HG03565 (cell line): ENCODE measurements around the gene FILIP1.

Source experiments
- ATAC-seq: cut with Tn5 transposase; IDR thresholded peaks from one replicate; pipeline ENCODE4 v1.9.1; 2021; ENCODE audit warnings: mild to moderate bottlenecking, moderate library complexity; ENCODE audit not compliant: unreplicated experiment

FILIP1 gene

DNA sequence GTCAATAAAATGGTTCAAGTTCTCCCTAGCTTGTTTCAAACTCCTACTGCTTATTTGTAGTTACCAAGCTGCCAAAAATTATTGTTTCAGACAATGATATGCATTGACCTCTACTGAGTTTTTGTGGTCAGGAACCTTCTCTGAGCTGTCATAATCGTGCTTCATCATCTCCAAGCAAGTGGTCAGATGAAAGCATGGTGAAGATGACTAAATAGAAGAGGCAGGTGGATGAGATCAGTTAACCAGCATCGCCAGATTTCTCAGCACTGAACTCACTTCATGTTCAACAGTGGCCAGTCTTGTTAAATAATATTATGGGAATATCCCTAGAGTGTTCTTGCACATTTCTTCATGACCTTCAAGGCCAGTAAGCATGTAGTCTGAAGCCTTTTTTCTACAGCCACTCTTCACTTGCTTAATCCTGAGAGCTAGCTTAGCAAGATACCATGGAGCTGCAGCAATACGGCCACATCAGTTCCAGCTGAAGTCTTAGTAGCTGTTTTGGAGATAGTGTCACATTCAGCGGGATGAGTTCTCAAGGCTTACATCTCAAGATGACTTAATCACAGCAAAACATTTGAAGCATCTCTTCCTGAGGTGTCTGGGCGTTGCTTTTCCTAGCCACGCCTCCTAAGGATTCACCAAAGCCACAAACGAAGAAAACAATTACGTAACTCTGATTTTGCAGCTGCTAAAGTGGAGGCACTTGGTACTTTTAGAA is 107.4 kb downstream of the FILIP1 start:
- no peak for ATAC-seq

DNA sequence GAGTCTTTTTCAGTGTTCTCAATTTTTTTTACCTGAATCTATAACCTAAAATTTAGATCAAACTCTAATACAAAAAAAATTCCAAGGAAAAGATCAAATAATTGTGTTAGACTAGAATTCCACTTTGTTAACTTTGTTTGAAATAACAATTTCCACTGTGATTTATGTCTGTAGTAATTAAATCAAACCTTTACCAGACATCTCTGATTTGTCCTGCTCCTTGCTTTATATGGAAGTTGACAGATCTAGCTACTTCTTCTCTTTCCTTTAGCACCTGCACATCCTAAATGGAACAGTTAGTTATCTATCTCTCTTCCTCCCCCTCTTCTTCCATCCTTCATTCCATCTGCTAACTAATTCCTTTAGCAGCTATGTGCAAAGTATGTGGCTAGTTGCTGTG is 109.5 kb downstream of the FILIP1 start:
- no peak for ATAC-seq

DNA sequence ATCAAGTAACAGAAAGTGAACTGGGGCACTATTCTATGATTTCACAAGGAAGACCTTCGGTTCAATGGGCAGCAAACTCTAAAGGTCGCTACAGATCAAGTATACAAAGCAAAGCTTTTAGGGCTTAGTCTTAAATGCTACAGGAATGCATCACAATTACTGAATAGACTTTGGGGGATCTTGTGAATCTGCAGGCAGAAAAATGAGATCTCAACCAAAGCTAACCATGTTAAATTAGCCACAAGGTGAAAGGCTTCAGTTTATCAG is 111.0 kb downstream of the FILIP1 start:
- no peak for ATAC-seq

DNA sequence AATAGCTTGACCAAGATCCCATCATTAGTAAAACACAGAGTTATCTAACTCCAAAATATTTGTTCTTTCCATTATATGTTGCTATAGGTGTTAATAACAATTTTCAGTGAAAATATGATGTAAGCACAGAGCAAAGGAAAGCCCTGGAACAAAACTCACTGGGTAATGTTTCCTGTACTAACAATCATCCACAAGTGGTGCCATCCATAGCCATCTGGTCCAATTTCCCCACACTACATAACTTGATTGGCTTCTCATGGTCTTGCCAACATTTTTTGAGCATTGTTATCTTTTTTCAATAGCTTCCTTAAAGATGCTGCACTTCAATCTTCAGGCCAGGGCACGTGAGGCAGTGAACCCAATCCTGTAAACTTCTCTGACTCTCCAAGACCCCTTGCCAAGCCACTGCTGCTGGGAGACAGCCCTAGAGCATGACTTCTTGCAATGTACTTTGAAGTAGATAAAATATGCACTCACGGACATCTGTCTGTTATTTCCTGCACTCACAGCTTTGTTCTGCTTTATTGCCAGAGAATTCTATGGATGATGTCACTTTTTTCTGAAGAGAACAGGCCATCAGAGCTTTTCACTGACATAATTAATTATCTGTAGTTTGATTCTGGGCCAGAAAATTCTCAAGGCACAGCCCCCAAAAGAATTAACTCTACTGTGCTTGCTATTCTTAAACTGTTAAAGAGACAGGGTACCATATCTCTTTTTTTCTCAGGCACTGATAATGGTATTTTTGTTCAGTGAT is 111.5 kb downstream of the FILIP1 start:
- ATAC-seq, result no peak

DNA sequence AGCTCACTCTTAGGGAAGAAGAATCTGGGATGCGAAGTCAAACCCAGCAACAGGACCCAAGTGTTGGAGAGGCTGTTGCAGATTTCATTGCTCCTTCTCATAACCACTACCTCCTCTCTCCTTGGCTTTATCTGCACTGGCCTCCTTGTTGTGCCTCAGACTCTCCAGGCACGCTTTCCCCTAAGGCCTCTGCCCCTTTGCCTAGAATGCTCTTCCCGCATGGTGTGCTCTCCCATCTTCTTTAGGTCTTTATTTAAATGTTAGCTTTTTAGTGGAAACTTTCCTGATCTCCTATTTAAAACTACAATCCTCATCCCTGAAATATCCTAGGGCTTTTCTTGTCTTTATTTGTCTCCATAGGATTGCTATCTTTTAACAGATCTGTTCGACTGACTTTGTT is 114.1 kb downstream of the FILIP1 start:
- no peak for ATAC-seq

DNA sequence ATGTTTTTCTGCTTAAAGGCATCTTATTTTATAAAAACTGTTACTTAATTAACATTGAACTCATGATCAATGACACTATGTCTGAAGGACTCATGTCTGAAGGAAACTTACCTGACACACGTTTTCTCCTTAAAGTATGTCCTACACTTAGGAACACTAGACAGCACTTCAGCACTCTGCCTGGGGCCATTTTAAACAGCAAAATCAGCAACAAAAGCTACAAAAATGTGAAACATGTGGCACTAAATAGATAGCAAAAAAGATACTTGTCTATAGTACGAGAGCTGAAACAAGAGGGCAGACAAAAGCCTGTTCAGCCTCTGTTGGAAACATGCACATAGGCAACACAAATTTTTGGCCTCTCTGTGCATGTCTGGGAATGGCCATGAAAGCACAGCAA is 115.5 kb downstream of the FILIP1 start:
- ATAC-seq, result no peak

DNA sequence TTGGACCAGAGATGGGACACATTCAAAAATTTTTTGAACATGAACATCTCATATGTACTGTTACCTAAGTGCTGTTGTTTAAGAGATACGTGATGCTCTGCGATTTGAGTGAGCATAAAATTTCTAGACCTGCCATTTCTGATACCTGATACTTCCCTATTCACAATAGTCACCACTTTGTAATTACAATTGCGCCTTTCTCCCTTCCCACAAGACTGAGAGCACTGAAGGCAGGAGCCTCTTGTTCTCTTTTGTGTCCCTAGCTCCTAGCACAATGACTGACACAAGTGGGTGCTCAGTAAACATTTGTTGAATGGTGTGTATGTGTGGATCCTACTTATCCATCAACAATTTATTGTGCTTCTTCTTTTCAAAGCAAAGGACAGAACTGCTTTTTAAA is 116.2 kb downstream of the FILIP1 start:
- no peak for ATAC-seq

DNA sequence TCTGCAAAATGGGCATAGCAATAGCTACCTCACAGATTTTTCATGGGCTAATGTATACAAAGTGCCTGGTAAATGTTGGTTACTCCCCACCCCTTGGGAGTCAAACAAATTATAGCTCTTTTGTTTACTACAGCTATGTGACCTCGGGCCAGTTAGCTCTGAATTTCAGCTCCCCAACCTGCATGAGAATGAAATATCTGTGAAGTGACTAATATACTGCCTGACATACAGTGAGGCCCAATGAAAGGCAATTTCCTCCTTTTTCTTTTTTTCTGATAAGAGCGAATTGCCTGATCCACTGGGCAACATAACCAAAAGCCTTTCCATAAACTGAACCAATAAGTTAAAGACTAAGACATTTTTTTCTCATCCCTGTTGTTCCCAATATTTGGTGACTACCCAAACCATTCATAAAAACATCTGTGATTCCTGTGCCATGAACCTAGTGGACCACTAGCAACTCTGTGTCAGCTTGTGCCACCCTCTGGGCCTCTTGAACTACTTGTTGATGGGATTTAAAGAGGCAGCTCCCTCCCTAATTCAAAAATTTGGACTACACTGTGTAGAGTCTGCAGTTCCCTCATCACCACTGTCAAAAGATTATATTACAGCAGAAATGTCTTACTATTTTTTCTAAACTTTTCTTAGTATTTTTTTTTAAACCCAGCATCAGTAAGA is 117.1 kb downstream of the FILIP1 start:
- no peak for ATAC-seq

DNA sequence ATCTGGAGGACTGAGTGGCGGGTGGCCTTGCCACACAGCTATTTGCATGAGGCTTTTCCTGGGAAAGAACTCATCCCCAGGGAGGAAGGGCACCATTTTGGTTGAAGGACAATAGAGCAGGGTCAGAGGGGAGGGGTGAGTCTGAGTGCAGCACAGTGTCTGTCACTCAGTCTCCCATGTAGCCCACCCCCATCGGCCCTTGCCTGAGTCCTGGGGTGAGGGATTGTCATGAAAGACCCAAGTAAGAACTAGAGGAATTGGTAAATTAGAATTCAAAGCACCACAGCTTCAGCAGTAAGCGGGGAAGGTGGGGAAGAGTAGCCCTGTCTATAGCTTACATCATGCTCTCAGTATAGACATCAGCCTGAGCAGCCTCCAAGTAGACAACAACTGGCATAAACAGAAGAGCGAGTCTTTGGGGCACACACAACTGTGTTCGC is 118.6 kb downstream of the FILIP1 start:
- ATAC-seq, result no peak

DNA sequence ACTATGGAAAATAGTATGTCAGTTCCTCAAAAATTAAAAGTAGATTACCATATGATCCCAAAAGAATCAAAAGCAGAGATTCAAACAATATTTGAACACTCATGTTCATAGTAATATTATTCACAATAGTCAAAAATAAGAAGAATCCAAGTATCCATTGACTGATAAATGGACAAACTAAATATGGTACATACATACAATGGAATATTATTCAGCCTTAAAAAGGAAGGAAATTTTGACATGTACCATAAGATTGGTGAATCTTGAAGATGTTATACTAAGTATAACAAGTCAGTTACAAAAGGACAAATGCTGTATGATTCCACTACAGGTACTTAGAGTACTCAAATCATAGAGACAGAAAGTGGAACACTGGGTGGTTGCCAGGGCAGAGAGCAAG is 120.7 kb downstream of the FILIP1 start:
- ATAC-seq, result no peak

DNA sequence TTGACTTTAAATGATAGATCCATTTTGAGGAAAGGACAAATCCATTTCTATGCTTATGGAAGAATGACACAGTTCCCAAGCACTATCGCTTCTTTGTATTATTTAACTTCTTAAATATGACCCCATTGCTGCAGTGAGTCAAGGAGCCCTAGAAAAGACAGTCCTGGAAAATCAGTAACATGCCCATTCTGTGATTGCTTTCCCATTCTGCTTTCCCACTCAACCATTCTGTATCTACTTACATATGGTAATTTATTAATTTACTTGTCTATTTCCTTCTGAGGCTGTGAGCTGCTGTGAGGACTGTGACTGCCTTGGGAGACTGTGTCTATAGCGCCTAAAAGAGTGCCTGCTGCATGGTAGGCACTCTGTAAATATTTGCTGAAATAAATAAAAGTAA is 123.6 kb downstream of the FILIP1 start:
- ATAC-seq, result no peak

DNA sequence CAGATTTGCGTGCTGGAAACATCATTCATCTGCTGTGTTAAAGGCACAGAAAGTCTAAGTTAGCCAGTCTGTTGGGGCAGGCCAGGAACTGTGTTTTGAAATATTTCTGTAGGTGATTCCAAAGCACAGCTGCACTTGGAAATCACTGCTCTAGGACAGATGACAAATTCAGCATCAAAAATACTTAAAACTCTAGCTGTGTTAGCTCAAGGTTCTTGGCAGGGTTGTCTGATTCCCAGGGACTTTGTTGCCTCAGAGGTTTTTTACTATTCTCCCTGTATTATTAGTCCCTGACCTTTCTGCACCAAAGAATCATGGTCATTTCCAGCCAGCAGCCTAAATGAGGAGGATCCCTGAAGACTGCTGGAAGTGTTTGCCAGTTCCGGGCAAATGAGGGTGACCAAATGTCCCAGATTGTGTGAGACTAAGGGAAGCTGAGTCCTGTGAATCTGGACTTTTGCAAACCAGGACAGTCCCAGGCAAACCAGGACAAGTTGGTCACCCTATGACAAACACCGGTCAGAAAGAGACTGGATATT is 124.7 kb downstream of the FILIP1 start:
- no peak for ATAC-seq

DNA sequence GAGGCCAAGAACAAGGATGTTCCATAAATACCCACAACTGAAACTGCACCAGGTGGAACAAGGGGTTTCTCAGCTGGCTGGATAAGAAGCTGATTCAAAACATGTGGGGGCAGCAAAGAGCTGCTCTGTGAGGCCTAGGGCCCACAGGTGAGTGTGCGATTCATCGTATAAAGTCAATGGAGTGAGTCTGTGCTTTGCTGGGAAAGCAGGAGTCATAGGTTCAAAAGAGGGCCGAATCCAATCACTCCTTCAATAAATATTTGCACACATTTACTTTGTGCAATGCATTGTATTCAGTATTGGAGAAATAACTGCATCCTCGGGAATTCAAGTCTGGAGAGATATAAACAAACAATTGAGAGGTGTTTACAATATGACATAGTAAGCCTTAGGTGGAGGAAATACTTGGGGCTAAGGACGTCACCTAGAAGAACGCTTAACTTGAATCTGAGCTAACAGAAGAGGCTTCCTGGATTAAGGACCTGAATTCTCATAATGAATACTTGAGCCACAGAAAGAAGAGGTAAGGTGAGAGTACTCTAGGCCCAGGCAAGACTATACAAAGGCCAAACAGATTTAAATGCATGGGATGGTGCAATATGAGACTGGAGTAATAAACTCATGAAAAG is 125.3 kb downstream of the FILIP1 start:
- no peak for ATAC-seq

DNA sequence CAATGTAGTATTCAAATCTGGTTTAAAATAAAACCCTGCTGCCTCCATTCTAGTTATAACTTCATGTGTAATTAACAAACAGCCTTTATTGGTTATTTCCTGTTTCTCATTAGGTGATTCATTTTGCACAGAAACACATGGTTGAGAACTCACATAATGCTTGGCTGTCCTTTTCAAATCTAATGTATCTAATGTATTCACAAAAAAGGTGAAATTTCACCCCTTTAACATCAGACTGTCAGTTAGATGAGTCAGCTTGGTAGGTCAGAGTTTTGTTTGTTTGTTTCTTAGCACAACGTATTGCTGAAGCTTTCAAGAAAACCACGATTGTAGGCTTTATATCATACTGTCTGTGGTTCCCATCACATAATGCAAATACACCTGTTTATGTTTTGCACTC is 130.3 kb downstream of the FILIP1 start:
- no peak for ATAC-seq

DNA sequence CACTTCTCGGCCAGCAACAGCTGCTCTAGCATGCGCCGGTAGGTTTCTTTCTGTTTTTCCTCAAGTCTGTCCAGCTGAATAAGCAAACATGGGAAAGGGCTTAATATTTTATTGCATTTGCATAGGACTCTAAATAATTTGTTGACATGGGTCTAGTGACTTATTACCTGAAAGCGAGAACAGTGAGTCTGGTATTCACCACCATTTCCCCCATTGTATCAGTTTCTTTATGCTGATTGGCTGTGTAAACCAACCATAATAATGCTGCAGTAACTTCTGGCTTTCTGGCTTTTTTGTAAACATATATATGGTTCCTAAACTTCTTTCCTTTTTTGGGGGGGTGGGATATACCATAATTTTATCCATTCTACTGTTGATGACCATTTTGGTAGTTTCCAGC is 140.0 kb downstream of the FILIP1 start:
- no peak for ATAC-seq

DNA sequence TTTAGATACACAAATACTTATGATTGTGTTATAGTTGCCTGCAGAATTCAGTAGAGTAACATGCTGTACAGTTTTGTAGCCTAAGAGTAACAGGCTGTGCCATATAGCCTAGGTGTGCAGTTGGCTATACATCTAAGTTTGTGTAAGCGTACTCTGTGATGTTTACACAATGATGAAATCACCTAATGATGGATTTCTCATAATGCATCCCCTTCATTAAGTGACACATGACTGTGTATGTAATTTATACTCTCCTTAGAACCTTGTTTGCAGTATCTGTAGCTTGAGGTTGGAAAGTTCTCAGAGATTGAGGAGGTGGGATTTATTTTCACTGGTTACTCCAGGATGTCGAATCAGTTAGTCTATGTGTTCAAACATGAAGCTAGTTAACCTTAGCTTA is 142.0 kb downstream of the FILIP1 start:
- no peak for ATAC-seq

DNA sequence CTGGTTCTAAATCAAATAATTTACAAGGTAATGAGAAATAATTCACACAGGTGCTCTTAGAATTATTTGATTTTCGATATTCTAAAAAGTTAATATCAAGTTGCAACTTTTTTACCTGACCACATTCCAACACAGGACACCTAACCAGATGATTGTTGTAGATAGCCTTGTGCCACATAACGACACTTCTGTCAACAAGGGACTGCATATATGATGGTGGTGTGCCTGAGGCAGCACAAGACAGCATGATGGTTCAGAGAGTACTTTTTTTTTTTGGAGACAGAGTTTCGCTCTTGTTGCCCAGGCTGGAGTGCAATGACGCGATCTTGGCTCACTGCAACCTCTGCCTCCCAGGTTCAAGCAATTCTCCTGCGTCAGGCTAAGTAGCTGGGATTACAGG is 142.8 kb downstream of the FILIP1 start:
- ATAC-seq, result no peak

DNA sequence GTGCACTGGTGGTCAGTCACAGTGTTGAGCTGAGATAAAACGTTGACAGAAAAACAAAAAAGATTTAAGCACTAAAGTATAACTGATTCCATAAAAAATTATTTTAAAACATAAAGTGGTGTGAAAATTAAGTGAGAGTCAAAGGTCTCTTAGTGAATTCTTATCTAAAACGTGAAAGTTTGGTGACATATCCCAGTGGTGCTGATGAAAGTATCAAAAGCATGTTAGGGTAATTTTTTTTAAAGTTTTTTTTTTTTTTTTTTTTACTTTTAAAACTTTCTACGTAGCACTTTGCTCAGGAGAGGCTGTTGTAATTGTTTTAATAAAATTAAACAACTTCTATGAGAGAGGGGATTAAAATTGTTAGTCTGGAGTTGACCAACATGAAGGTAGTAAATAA is 143.4 kb downstream of the FILIP1 start:
- no peak for ATAC-seq

DNA sequence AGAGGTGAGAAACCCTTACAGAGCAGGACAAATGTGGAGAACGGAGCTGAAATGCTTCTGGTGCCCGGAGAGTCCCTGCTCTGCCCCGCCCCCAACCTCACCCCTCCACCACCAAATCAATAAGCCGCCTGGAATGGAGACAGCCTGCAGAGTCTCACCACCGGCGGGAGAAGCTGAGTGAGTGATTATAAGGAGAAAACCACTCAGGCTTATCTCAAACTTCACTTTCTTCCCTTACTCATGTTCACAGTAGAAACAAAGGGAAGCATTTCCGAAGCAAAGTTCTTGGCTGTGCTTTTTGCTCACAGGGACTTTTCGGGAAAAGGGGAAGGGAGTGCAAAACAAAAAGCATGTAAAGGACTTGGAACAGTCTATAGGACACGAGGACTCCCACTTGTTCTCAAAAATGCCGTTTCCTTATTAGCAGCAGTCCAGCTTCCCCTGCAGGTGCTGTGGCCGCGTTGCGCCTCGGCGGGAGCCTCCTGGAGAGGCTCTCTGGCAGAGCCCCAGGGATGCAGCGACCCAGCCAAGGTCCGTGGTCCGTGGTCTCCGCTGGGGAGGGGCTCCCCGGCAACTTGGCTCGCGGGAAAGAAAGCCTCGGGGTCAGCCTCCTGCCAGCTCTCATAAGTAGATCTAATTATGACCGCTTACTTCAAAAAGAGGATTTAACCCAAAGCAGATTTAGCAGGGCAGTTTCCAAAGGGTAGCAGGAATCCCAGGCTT is 144.2 kb downstream of the FILIP1 start:
- no peak for ATAC-seq

DNA sequence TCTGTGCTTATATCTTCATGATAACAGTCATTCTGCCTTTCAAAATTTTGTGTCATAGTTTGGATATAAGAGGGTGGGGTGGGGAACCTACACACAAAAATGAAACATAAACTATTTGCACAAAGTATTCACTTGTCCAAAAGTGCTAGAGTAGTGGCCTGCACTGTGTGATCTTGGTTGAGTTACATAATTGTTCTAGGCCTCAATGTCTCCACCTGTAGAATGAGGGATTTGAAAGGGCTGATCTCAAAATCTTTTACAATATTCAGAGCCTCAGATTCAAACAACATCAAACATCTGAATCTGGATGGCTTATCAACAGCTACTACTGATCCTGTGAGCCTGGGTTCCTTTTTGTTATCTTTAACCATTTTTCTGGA is 144.7 kb downstream of the FILIP1 start:
- ATAC-seq, result no peak
